ENCODE measurements around the gene TBC1D22A.

Gene TBC1D22A

DNA sequence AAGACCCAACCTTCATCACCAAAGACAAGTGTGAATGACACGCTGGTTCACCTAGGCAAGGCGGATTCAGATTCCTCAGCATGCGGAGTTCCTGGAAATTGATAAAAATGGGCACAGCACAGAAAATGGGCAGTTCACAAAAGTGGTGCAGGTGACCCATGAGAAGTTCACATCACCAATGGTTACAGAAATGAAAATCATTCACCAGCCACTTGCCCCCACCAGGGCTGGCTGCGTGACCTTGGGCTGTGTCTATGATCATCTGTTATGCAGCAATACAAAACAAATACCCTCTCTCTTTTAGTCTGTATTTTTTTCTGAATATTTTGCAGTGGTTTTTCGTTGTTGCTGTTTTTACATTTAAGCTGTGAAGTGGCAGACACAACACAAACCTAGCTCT is 415.9 kb downstream of the TBC1D22A start:
- Histone ChIP-seq H3K9ac (no peak overlapping the region), H3K4me1 (ENCODE audit: low read depth, poor library complexity, severe bottlenecking) (no peaks in the 10 kb centered on the region), H3K27me3 (ENCODE audit: insufficient read depth, low read depth) (no peaks in the 10 kb centered on the region), H2AFZ (ENCODE audit: low read depth) (no peak overlapping the region), H3K27ac (no peak overlapping the region), H3K36me3 (ENCODE audit: insufficient read depth) (no peaks in the 10 kb centered on the region), H4K20me1 (ENCODE audit: insufficient read depth) (no peaks in the 10 kb centered on the region), H3K79me2 (ENCODE audit: insufficient read depth, low read depth) (no peaks in the 10 kb centered on the region), H3K4me3 (IDR thresholded peaks at IDR 0.05; ENCODE audit: insufficient read depth, low read depth, low read length) (no peak overlapping the region), H3K4me2 (no peak overlapping the region)
- TF ChIP-seq, protein P1, sequence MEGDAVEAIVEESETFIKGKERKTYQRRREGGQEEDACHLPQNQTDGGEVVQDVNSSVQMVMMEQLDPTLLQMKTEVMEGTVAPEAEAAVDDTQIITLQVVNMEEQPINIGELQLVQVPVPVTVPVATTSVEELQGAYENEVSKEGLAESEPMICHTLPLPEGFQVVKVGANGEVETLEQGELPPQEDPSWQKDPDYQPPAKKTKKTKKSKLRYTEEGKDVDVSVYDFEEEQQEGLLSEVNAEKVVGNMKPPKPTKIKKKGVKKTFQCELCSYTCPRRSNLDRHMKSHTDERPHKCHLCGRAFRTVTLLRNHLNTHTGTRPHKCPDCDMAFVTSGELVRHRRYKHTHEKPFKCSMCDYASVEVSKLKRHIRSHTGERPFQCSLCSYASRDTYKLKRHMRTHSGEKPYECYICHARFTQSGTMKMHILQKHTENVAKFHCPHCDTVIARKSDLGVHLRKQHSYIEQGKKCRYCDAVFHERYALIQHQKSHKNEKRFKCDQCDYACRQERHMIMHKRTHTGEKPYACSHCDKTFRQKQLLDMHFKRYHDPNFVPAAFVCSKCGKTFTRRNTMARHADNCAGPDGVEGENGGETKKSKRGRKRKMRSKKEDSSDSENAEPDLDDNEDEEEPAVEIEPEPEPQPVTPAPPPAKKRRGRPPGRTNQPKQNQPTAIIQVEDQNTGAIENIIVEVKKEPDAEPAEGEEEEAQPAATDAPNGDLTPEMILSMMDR (conservative IDR thresholded peaks at IDR 0.05; ENCODE audit: low read depth, low read length), result no peak

DNA sequence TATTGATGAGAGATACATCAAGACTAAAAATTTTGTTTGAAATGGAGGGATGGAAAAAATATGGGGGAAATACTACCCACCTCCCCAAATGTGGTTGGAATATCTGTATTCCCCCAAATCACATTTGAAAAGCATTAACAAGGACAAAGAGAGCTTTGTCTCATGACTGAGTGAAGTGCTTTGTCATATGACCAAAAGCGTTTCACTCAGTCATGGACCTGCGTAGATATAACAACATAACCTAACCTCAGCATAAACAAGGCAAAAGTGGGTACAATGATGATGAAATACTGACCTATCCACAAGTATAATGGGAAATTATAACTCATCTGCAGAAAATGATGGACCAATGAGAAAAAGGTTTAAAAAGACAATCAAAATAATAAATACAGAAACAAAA is 418.3 kb downstream of the TBC1D22A start:
- H3K27me3 ChIP-seq (ENCODE audit: insufficient read depth, low read depth), result no peaks in the 10 kb centered on the region
- no peaks in the 10 kb centered on the region for H3K79me2 ChIP-seq (ENCODE audit: insufficient read depth, low read depth)
- H3K9ac ChIP-seq, result no peak overlapping the region
- no peaks in the 10 kb centered on the region for H3K4me1 ChIP-seq (ENCODE audit: low read depth, poor library complexity, severe bottlenecking)
- no peak overlapping the region for H3K27ac ChIP-seq
- no peak overlapping the region for H3K4me3 ChIP-seq (IDR thresholded peaks at IDR 0.05; ENCODE audit: insufficient read depth, low read depth, low read length)
- H4K20me1 ChIP-seq (ENCODE audit: insufficient read depth), result no peaks in the 10 kb centered on the region
- no peak overlapping the region for H2AFZ ChIP-seq (ENCODE audit: low read depth)
- H3K4me2 ChIP-seq, result no peak overlapping the region
- TF ChIP-seq, protein P1 (conservative IDR thresholded peaks at IDR 0.05; ENCODE audit: low read depth, low read length), result no peak
- no peaks in the 10 kb centered on the region for H3K36me3 ChIP-seq (ENCODE audit: insufficient read depth)

DNA sequence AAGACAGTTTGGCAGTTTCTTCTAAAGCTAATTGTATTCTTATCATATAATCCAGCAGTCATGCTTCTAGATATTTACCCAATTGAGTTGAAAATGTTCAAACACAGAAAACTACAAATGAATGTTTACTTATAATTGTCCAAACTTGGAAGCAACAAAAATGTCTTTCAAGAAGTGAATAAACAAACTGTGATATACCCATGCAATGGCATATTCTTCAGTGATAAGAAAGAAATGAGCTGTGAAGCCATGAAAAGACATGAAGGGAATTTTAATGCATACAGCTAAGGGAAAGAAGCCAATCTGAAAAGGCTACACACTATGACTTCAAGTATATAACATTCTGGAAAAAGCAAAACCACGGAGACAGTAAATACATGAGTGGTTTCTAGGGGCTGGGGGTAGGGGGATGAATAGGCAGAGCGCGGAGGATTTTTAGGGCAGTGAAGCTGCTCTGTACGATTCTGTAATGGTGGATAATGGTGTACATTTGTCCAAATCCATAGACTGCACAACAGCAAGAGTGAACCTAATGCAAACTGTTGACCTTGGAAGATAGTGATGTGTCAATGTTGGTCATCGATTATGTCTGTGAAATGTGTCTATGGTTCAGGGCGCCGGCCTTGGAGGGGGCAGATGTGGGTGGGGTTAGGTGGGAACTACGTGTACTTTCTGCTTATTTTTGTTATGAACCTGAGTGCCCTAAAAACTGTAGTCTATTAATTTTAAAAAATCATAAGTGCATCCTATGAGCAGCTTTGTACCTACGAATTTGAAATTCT is 424.9 kb downstream of the TBC1D22A start:
- no peaks in the 10 kb centered on the region for H3K79me2 ChIP-seq (ENCODE audit: insufficient read depth, low read depth)
- H4K20me1 ChIP-seq (ENCODE audit: insufficient read depth), result no peaks in the 10 kb centered on the region
- H3K4me1 ChIP-seq (ENCODE audit: low read depth, poor library complexity, severe bottlenecking), result no peaks in the 10 kb centered on the region
- no peak overlapping the region for H3K9ac ChIP-seq
- TF ChIP-seq, protein P1 (conservative IDR thresholded peaks at IDR 0.05; ENCODE audit: low read depth, low read length), result no peak
- no peak overlapping the region for H3K27ac ChIP-seq
- H3K4me2 ChIP-seq, result no peak overlapping the region
- H3K4me3 ChIP-seq (IDR thresholded peaks at IDR 0.05; ENCODE audit: insufficient read depth, low read depth, low read length), result no peak overlapping the region
- H3K36me3 ChIP-seq (ENCODE audit: insufficient read depth), result no peaks in the 10 kb centered on the region
- H3K27me3 ChIP-seq (ENCODE audit: insufficient read depth, low read depth), result no peaks in the 10 kb centered on the region
- no peak overlapping the region for H2AFZ ChIP-seq (ENCODE audit: low read depth)

DNA sequence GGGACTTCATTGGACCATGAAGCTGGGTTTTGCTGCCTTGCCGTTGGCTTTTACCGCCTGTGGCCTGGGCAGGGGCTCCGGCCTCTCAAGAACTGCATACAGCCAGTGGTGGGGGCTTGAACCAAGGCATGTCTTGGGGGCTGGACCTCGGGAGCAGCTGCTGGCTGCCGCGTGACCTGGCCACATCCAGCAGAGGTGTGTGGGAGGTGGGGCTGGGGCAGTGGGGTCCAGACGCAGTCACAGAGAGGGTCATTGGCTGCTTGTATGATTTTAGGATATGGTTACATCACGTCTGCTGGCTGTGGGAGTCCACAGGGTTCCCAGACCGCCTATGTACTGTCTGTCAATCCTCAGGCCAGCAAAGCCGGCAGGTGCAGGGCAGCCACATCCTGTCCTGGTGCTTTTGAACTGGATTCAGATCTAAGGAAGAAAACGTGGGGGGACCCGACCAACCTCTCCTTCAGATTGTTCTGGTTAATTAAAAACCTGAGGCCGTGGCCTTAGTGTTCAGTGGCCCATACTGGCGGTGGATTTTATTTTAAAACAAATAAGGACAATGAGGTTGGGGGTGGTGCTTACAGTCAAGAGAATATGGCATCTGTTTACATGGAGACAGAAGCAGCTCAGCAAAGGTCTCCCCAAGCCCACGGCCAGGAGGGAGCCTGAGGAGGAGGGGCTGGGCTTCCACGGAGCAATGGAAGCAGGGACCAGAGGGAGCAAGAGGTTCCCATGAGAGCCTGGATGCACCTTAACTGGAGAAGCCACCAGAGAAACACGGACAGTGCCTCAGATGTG is 426.0 kb downstream of the TBC1D22A start:
- H3K4me1 ChIP-seq (ENCODE audit: low read depth, poor library complexity, severe bottlenecking), result no peaks in the 10 kb centered on the region
- no peaks in the 10 kb centered on the region for H4K20me1 ChIP-seq (ENCODE audit: insufficient read depth)
- no peaks in the 10 kb centered on the region for H3K27me3 ChIP-seq (ENCODE audit: insufficient read depth, low read depth)
- H3K36me3 ChIP-seq (ENCODE audit: insufficient read depth), result no peaks in the 10 kb centered on the region
- no peak overlapping the region for H3K27ac ChIP-seq
- no peak overlapping the region for H3K4me3 ChIP-seq (IDR thresholded peaks at IDR 0.05; ENCODE audit: insufficient read depth, low read depth, low read length)
- H3K79me2 ChIP-seq (ENCODE audit: insufficient read depth, low read depth), result no peaks in the 10 kb centered on the region
- H3K9ac ChIP-seq, result no peak overlapping the region
- no peak overlapping the region for H3K4me2 ChIP-seq
- TF ChIP-seq, protein P1 (conservative IDR thresholded peaks at IDR 0.05; ENCODE audit: low read depth, low read length), result no peak
- H2AFZ ChIP-seq (ENCODE audit: low read depth), result no peak overlapping the region
